ENCODE measurements around the gene SCARF2.
"Not testable (repeated sequence)": the region's sequence is repeated elsewhere in the genome, so short reads cannot be mapped to it uniquely, and the experiment has no call there.

Gene SCARF2, protein sequence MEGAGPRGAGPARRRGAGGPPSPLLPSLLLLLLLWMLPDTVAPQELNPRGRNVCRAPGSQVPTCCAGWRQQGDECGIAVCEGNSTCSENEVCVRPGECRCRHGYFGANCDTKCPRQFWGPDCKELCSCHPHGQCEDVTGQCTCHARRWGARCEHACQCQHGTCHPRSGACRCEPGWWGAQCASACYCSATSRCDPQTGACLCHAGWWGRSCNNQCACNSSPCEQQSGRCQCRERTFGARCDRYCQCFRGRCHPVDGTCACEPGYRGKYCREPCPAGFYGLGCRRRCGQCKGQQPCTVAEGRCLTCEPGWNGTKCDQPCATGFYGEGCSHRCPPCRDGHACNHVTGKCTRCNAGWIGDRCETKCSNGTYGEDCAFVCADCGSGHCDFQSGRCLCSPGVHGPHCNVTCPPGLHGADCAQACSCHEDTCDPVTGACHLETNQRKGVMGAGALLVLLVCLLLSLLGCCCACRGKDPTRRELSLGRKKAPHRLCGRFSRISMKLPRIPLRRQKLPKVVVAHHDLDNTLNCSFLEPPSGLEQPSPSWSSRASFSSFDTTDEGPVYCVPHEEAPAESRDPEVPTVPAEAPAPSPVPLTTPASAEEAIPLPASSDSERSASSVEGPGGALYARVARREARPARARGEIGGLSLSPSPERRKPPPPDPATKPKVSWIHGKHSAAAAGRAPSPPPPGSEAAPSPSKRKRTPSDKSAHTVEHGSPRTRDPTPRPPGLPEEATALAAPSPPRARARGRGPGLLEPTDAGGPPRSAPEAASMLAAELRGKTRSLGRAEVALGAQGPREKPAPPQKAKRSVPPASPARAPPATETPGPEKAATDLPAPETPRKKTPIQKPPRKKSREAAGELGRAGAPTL

DNA sequence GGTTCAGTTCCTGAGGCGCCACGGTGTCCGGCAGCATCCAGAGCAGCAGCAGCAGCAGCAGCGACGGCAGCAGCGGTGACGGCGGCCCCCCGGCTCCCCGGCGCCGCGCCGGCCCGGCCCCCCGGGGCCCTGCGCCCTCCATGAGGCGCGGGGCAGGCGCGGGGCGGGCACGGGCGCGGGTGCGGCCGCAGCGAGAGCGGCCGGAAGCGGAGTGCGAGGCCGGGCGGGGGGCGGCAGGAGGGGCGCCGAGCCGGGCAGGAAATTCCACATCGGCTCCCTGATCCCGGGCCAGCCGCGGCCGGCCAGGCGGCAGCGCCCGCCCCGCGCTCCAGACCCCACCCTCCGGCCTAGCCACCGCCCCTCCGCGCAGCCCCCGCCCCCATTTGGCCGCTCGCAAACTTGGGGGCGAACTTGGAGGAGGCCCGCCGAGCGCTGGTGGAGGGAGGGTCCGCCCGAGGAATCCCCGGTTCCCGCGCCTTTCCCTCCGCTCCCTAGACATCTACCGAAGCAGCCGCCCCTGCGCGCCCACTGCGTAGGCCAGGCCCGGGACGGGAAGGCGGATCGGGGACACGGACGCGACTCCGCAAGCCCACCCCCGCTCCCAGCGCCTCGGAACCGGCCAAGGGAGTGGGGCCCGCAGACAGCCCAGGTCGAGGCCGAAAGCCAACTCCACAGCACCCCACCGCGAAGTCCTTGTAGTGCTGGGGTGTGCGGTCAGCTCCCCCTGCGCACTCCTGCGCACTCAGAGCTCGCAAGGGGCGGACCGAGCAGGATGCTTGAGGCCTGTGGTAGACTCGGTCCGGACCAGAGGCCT, at the start of gene SCARF2:
SCARF2 (minus strand) TSS at position 213 of the 814 bp plus-strand sequence; CDS start at position 142, 71 bp downstream.
- TF ChIP-seq, protein P1, sequence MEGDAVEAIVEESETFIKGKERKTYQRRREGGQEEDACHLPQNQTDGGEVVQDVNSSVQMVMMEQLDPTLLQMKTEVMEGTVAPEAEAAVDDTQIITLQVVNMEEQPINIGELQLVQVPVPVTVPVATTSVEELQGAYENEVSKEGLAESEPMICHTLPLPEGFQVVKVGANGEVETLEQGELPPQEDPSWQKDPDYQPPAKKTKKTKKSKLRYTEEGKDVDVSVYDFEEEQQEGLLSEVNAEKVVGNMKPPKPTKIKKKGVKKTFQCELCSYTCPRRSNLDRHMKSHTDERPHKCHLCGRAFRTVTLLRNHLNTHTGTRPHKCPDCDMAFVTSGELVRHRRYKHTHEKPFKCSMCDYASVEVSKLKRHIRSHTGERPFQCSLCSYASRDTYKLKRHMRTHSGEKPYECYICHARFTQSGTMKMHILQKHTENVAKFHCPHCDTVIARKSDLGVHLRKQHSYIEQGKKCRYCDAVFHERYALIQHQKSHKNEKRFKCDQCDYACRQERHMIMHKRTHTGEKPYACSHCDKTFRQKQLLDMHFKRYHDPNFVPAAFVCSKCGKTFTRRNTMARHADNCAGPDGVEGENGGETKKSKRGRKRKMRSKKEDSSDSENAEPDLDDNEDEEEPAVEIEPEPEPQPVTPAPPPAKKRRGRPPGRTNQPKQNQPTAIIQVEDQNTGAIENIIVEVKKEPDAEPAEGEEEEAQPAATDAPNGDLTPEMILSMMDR (IDR thresholded peaks at IDR 0.05; ENCODE audit: poor library complexity, severe bottlenecking): no peak
- Histone ChIP-seq H3K27me3 (ENCODE audit: insufficient read depth, poor library complexity, severe bottlenecking) (no peaks in the 10 kb centered on the region), H3K9me3 (ENCODE audit: severe bottlenecking) (no peaks in the 10 kb centered on the region), H3K4me3 (ENCODE audit: severe bottlenecking) (peak within 1 kb of the TSS; percentile 81), H3K27ac (ENCODE audit: poor library complexity, severe bottlenecking) (peak within 1 kb of the TSS; percentile 18), H3K36me3 (ENCODE audit: low read depth) (peaks cover 3% of the 10 kb centered on the region; the same call in 1 of the 2 replicates), H3K4me1 (ENCODE audit: insufficient read depth, poor library complexity, severe bottlenecking) (no peaks in the 10 kb centered on the region)
- peak; percentile 57 for DNase-seq (ENCODE audit: low spot score)
- peak; percentile 44; the same call in 2 of the 3 replicates for ATAC-seq (ENCODE audit: low read depth)

DNA sequence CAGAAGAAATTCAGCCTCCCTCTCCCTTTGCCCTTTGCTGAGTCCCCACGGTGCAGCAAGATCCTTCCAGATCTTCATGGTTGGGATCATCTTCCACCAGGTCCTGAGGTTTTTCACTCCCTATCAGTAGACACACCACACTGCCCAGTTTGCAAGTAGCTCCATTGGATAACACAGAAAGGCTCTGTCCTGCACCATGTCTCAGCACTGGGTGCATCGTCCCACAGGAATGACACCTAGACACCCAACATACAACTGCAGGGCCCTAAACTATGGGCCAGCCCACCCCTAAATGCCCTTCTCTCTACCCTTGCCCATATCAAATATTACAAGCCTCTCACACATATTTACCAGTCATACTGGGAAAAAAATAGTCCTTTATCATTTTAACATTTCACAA, 48.6 kb upstream of the SCARF2 start:
- TF ChIP-seq, protein P1 (IDR thresholded peaks at IDR 0.05; ENCODE audit: poor library complexity, severe bottlenecking): no peak
- H3K4me1 ChIP-seq (ENCODE audit: insufficient read depth, poor library complexity, severe bottlenecking): no peaks in the 10 kb centered on the region
- no peaks in the 10 kb centered on the region for H3K9me3 ChIP-seq (ENCODE audit: severe bottlenecking)
- ATAC-seq (ENCODE audit: low read depth): no peak
- peaks cover 7% of the 10 kb centered on the region for H3K36me3 ChIP-seq (ENCODE audit: low read depth)
- DNase-seq (ENCODE audit: low spot score): no peak
- no peaks in the 10 kb centered on the region for H3K27me3 ChIP-seq (ENCODE audit: insufficient read depth, poor library complexity, severe bottlenecking)
- H3K27ac ChIP-seq (ENCODE audit: poor library complexity, severe bottlenecking): no peak overlapping the region
- no peak overlapping the region for H3K4me3 ChIP-seq (ENCODE audit: severe bottlenecking)

DNA sequence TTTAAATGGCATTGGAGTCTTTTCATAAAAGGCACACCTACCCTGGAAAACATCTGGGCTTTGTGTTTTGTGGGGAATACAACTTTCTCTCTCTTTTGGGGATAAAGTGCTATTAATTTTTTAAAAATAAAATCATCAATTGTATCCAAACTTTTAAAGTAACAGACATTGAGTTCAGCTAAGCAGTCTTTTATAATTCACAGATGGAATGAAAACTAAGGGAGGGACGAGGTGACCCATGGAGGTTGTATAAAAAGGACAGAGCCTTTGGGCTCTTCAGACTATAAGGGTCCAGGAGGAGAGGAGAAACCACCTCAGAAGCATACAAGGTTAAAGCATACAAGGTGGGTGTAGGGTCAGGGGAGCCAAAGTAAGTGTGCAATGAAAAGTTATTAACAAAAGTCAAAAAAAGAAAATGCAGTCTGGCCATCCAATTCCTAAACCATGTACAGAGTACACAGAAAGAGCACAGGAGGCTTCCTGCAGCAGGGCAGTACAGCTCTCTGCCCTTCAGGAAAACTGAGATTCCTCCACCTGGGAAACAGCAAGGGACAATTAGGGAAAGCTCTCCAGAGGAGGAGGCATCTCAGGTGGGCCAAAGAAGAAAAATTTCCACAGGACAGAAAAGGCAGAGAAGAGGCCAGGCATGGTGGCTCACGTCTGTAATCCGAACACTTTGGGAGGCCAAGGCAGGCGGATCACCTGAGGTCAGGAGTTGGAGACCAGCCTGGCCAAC, 47.5 kb upstream of the SCARF2 start:
- DNase-seq (ENCODE audit: low spot score) (no peak), ATAC-seq (ENCODE audit: low read depth) (no peak)
- Histone ChIP-seq H3K36me3 (ENCODE audit: low read depth) (peaks cover 7% of the 10 kb centered on the region), H3K27ac (ENCODE audit: poor library complexity, severe bottlenecking) (no peak overlapping the region), H3K4me1 (ENCODE audit: insufficient read depth, poor library complexity, severe bottlenecking) (no peaks in the 10 kb centered on the region), H3K27me3 (ENCODE audit: insufficient read depth, poor library complexity, severe bottlenecking) (no peaks in the 10 kb centered on the region), H3K9me3 (ENCODE audit: severe bottlenecking) (no peaks in the 10 kb centered on the region), H3K4me3 (ENCODE audit: severe bottlenecking) (no peak overlapping the region)
- TF ChIP-seq, protein P1 (IDR thresholded peaks at IDR 0.05; ENCODE audit: poor library complexity, severe bottlenecking): no peak

DNA sequence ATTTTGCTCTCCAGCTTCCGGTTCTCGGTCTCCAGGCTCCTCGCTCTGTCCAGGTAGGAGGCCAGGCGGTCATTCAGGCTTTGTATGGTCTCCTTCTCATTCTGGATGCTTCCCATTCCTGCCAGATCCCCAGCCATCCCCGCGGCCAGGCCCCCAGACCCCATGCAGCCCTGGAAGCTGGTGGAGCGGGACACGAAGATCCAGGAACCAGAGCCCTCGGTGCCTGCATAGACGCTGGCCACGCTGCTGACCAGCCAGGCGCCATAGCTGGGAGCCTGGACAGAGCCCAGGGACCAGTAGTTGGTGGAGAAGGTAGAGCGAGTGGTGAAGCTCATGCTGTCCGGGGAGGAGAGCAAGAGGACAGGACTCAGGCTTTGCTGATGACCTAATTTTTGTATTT, 46.1 kb upstream of the SCARF2 start:
- peaks cover 7% of the 10 kb centered on the region for H3K36me3 ChIP-seq (ENCODE audit: low read depth)
- no peaks in the 10 kb centered on the region for H3K27me3 ChIP-seq (ENCODE audit: insufficient read depth, poor library complexity, severe bottlenecking)
- DNase-seq (ENCODE audit: low spot score) (no peak), ATAC-seq (ENCODE audit: low read depth) (no peak)
- no peak overlapping the region for H3K27ac ChIP-seq (ENCODE audit: poor library complexity, severe bottlenecking)
- H3K4me3 ChIP-seq (ENCODE audit: severe bottlenecking): no peak overlapping the region
- no peaks in the 10 kb centered on the region for H3K4me1 ChIP-seq (ENCODE audit: insufficient read depth, poor library complexity, severe bottlenecking)
- TF ChIP-seq, protein P1 (IDR thresholded peaks at IDR 0.05; ENCODE audit: poor library complexity, severe bottlenecking): no peak
- no peaks in the 10 kb centered on the region for H3K9me3 ChIP-seq (ENCODE audit: severe bottlenecking)

DNA sequence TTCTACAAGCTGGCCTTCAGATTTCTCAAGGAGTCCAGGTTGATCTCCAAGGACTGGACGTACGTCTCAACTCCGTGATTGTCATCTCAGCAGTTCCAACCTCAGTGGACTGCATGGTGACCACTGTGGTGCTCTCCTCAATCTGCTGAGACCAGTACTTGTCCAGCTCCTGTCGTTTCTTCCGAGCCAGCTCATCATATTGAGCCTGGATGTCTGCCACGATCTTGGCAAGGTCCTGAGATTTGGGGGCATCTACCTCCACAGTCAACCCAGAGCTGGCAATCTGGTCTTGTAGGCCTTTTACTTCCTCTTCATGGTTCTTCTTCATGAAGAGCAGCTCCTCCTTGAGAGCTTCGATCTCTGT, 45.5 kb upstream of the SCARF2 start:
- ATAC-seq (ENCODE audit: low read depth); H3K27ac ChIP-seq (ENCODE audit: poor library complexity, severe bottlenecking); DNase-seq (ENCODE audit: low spot score); H3K4me3 ChIP-seq (ENCODE audit: severe bottlenecking); H3K9me3 ChIP-seq (ENCODE audit: severe bottlenecking); H3K4me1 ChIP-seq (ENCODE audit: insufficient read depth, poor library complexity, severe bottlenecking); H3K27me3 ChIP-seq (ENCODE audit: insufficient read depth, poor library complexity, severe bottlenecking); H3K36me3 ChIP-seq (ENCODE audit: low read depth): not testable (repeated sequence)
